NCI-H1436 treated with DMSO at 0.1 percent for 48 hours (cell line): Measurements from ENCODE around the gene CLRN2.
"Not testable (repeated sequence)": the region's sequence is repeated elsewhere in the genome, so short reads cannot be mapped to it uniquely, and the experiment has no call there.

Experiments used
- DNase-seq: peaks from one replicate; lab custom pipeline; 2025; lab: John Stamatoyannopoulos, UW

CLRN2 gene

GRCh38 chr4:17545374-17546140 lies 30.6 kb downstream of the CLRN2 start:
- DNase-seq, result no peak

DNA sequence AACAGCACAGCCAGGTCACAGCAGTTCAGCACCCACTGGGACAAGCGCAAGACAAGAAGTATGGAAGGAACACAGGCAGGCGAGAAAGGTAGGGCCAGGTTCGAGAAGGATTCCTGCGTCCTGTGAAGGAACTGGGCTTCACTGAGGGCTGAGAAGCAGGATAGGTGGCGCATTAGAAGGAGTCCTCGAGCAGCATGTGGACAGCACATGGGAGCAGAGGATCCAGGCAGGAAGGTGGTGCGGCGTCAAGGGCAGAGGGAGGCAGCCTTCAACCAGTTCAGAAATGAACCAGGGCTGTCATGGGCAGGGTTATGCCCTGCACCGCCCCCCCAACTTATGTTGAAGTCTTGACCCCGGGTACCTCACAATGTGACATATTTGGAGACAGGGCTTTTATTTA lies 31.3 kb downstream of the CLRN2 start:
- DNase-seq, result no peak

DNA sequence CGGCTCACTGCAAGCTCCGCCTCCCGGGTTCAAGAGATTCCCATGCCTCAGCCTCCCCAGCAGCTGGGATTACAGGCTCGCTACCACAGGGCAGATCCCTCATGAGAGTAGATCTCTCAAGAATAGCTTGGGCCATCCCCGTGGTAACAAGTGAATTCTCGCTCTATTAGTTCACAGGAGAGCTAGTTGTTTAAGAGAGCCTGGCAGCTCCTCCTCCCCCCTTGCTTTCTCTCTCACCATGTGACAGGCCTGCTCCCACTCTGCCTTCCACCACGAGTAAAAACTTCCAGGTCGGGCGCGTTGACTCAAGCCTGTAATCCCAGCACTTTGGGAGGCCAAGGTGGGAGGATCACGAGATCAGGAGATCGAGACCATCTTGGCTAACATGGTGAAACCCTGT lies 31.7 kb downstream of the CLRN2 start:
- no peak for DNase-seq

DNA sequence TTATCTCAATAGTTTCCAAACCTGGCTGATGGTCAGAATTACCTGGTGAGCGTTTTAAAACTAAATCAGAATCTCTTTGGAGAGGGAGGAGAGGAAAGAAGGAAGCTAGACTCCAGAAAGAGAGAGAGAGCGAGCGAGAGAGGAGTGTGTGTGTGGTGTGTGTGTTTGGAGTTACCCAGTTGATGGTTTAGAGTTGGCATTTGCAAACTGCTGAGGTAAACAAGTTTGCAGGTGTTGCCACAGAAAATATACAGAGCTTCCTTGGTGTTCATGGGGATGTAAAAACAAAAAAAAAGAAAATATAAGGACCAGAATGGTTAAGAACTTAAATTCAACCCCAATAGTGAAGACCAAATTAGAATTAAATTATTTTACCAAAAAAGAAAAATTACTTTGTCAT lies 35.6 kb downstream of the CLRN2 start:
- no peak for DNase-seq

GRCh38 chr4:17552427-17552826 lies 37.5 kb downstream of the CLRN2 start:
- DNase-seq, result no peak

- DNase-seq, result no peak
Measured at GRCh38 chr4:17554568-17554967, 39.6 kb downstream of the CLRN2 start.

DNA sequence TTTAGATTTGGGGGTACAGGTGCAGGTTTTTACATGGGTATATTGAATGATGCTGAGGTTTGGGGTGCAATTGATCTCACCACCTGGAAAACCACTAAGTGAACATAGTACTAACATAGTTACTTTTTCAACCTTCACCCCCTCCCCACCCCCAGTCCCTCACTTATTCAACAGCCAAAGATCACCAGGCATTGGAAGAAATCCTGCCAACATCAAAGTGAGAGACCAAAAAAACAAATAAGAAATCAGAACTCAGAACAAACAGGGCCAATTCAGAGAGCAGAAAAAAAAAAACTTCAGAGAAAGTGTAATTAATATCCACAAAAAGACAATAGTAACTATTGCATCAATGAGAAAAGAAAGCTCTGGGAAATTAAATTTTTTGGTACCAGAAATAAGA lies 41.5 kb downstream of the CLRN2 start:
- DNase-seq, result no peak

DNA sequence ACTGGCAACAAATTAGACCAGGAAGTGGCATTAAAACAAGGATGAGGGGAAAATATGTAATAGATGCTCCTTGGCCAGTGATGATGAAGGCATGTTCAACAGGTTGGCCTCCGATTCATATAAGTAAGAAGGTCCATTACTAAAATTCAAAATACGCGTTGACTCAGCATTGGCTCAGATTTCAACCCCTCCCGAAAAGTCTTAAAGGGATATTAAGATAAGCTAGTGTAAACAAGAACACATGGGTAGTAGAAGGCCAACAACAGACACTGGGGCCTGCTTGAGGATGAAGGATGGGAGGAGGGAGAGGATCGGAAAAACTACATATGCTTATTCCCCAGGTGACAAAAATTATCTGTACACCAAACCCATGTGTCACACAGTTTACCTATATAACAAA lies 42.9 kb downstream of the CLRN2 start:
- DNase-seq, result no peak

DNA sequence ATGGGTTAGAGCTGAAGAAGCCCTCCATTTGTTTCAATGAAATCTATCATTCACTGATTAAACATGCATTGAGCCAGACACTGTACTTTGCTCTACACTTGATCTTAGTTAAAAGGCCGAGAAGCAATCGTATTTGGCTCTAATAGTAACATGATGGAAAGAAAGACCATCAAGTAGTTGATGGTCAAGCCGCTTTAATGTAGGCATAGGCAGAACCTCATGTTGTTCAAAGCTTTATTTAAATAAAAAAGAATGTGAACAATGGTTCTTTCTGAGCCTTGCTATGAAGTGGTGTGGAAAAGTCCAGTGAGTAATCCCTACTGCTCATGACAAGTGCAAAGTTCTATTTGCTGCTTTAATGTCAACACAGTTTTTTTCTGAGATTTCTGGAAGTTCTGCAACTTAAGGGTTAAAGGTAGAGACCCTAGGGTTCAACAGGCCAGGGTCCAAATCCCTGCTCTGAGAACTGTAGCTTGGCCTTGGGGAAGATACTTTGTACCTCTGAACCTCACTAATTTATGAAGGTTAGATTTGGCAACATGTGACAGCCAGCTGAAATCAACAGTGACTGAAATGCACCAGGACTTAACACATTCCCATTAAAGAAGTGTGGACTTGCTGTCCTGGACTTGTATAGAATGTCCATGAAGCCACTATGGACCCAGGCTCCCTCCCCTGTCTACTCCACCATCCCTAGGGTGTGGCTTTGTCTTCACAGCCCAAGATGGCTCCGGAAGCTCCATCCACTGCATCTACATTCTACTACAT lies 44.2 kb downstream of the CLRN2 start:
- no peak for DNase-seq

GRCh38 chr4:17559709-17560048 lies 44.7 kb downstream of the CLRN2 start:
- no peak for DNase-seq

DNA sequence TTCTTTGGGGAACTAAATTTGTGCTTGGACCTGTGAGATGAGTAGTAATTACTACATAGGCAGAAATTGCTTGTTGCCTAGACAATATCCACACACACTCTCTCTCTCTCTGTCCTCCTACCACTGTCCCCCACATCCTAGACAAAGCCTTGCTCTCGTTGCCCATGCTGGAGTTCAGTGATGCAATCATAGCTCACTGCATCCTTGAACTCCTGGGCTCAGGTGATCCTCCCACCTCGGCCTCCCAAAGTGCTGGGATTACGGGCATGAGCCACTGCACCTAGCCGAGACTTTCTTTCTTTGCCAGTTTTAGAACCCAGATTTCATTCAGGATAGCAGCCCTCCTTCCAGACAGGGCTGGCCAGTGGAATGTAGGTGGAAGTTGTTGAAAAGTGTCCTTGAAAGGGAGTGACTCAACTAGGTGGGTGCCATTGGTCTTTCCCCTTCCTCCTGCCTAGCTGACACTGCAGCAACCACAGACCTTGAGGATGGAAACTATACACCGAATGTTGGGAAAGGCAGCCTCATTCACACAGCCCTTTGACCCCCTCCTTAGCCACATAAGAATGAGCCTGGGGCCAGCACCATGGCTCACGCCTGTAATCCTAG lies 45.2 kb downstream of the CLRN2 start:
- DNase-seq, result no peak

- no peak for DNase-seq
Measured at GRCh38 chr4:17561195-17561909, 46.4 kb downstream of the CLRN2 start.

DNA sequence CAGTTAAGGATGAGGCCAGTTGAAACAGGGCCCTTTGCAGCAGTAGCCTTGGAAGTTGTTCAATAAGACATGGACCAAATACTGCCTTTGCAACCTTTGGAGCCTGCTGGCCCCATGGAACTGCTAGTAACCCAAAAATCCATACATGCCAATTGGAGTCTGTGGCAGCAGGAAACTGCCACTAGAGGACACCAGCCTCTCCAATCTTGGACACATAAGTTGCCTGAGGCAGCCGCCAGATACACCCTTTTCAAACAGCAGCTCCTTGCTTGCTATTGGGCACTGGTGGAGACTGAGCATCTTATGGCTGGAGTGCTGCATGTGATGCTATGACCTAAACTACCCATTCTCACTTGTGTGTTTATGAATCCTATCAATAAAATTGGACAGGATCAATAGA lies 47.2 kb downstream of the CLRN2 start:
- no peak for DNase-seq

DNA sequence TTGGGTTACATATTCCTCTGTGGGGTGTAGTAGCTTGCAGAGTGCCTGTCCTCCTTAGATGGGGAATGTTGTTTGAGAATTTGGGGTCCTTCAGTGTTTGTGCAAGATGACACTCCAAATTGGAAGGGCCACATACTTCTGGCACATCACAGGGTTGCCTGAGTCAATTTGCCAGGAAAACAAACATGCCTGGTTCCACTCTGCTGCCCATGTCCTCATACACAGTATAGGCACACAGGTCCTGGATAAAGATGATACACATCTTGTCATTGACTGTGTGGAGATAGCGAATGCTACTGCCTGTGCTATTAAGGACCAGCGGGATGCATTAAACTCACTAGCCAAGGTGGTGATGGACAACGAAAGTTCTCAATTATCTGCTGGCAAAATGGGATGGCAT lies 50.9 kb downstream of the CLRN2 start:
- no peak for DNase-seq

GRCh38 chr4:17567271-17567670 lies 52.3 kb downstream of the CLRN2 start:
- DNase-seq, result no peak

- DNase-seq, result no peak
Measured at GRCh38 chr4:17574206-17574605, 59.2 kb downstream of the CLRN2 start.

DNA sequence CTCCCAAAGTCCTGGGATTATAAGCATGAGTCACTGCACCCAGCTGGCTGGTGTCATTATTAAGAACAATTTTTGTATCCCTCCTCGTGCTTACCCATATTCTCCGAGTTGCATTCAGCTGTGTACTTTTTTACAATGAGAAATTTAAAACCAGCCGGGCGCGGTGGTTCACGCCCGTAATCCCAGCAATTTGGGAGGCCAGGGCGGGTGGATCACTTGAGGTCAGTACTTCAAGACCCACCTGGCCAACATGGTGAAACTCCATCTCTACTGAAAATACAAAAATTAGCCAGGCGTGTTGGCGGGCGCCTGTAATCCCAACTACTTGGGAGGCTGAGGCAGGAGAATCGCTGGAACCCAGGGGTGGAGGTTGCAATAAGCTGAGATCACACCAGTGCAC lies 60.2 kb downstream of the CLRN2 start:
- not testable (repeated sequence) for DNase-seq
